Stomach (tissue), 9 donors: Measurements from ENCODE around the gene RPS14. TPM values are rescaled to one million over a fixed set of nuclear protein-coding genes. Genes with fewer than 3 reads are reported as not detected.
A peak's percentile ranks its signal among the peaks of the same experiment; 100 is the strongest.

Experiments used
- DNase-seq, 2 donors: peaks; one replicate each; pipeline versions ENCODE4 v3.0.0 to v3.0.0-alpha.2; 2013 to 2019
- H3K27ac ChIP-seq, 5 donors: fragments of 200-600 bp in 4 of 5; sonication (generic) in 4 of 5; one replicate each; pipeline ENCODE4 v1.5.1; 2013 to 2019; ENCODE audit warnings: mild to moderate bottlenecking in 1 of 5, moderate library complexity in 1 of 5
- H3K27me3 ChIP-seq, 3 donors: fragments of 200-600 bp; sonication (generic); one replicate each; pipeline ENCODE4 v1.5.1; 2017 to 2019; ENCODE audit warnings: mixed run types in 1 of 3
- H3K36me3 ChIP-seq, 4 donors: fragments of 200-600 bp; sonication (generic); 1 replicate in 3 of 4; 2 replicates in 1 of 4; pipeline ENCODE4 v1.5.1; 2016 to 2019
- H3K4me1 ChIP-seq, 4 donors: fragments of 200-600 bp; sonication (generic); one replicate each; pipeline ENCODE4 v1.5.1; 2016 to 2019
- H3K4me3 ChIP-seq, 4 donors: fragments of 200-600 bp; sonication (generic) in 3 of 4; one replicate each; pipeline ENCODE4 v1.5.1; 2016 to 2019; ENCODE audit warnings: mild to moderate bottlenecking in 1 of 4
- H3K9me3 ChIP-seq, 4 donors: fragments of 200-600 bp; sonication (generic); one replicate each; pipeline ENCODE4 v1.5.1; 2016 to 2019
- EP300 ChIP-seq: sonication (generic); formaldehyde crosslinking; IDR thresholded peaks from one replicate; pipeline ENCODE4 v1.6.1; 2017; ENCODE audit warnings: antibody characterized with exemption
- POLR2A ChIP-seq, 4 donors: fragments of 450-650 bp; IDR thresholded peaks; one replicate each; pipeline ENCODE4 v1.6.1; 2016; ENCODE audit warnings: antibody characterized with exemption in 4 of 4, control low read depth in 2 of 4, mild to moderate bottlenecking in 1 of 4, moderate library complexity in 1 of 4
- POLR2AphosphoS5 ChIP-seq, 3 donors: sonication (generic); formaldehyde crosslinking; IDR thresholded peaks; one replicate each; pipeline ENCODE4 v1.6.1; 2016; ENCODE audit warnings: antibody characterized with exemption in 3 of 3
- WGBS, 5 donors: extraction: QIAGEN DNeasy Blood & Tissue Kit in 3 of 5; methylation state at CpG; one replicate each; pipeline versions ENCODE4 v1.1.5 to v1.1.7; 2013 to 2018; 5-methylcytosine and 5-hydroxymethylcytosine counted together
- intact Hi-C: fragments of 100-400 bp; cut with DNase I; formaldehyde crosslinking; loops from one replicate; pipeline ENCODE4 v1.15.1; 2023; ENCODE audit warnings: low total_unique reads
- polyA plus RNA-seq, 3 donors: library from polyadenylated mRNA; stranded (reverse); fragments of 200-250 nt; gene quantifications; one replicate each; pipeline ENCODE4 v1.2.3, GENCODE V29; 2013
- total RNA-seq, 5 donors: library from RNA; depleted of rRNA; stranded (reverse); fragments of >200 nt; gene quantifications; one replicate each; pipeline versions ENCODE4 v1.1.0 to v1.2.3, GENCODE V29; 2014 to 2016
- TF ChIP-seq, protein P1 (sequence below), 7 experiments: fragments of 450-650 bp in 4 of 7; fragments of 200-600 bp in 3 of 7; sonication (generic) in 3 of 7; IDR thresholded peaks; one replicate each; pipeline ENCODE4 v1.5.1; 2016 to 2019; ENCODE audit warnings: antibody characterized with exemption in 7 of 7, control low read depth in 2 of 7, mild to moderate bottlenecking in 1 of 7
- donor health status: healthy with polysubstance abuse.
- donor health status: Bipolar disorder and iron deficiency.
- donor health status: healthy.

The RPS14 gene
- total and polyA plus RNA-seq, 8 donors: 899 to 6,427 (median 3,570) TPM

GRCh38 chr5:150410524-150411244, 38.9 kb downstream of the RPS14 start:
- peak overlapping the region; percentile 83 to 96 (median 86) for H3K27ac ChIP-seq
- H3K27me3 ChIP-seq: no peaks in the 10 kb centered on the region
- H3K36me3 ChIP-seq: peaks cover 8 to 34% (median 15%) of the 10 kb centered on the region in 4 donors
- intact Hi-C loops: no loop called here
- WGBS, 5 donors: 11 to 16% (median 13%) methylated on average over 4 of the region's 4 CpGs
- peaks cover 17 to 55% (median 36%) of the 10 kb centered on the region in 4 donors for H3K4me1 ChIP-seq
- TF ChIP-seq EP300 (no peak), POLR2AphosphoS5 (IDR thresholded peaks at IDR 0.05) (peak in 2 of 3 donors; percentile 2 to 82), POLR2A (IDR thresholded peaks at IDR 0.05) (no peak)
- TF ChIP-seq, protein P1, sequence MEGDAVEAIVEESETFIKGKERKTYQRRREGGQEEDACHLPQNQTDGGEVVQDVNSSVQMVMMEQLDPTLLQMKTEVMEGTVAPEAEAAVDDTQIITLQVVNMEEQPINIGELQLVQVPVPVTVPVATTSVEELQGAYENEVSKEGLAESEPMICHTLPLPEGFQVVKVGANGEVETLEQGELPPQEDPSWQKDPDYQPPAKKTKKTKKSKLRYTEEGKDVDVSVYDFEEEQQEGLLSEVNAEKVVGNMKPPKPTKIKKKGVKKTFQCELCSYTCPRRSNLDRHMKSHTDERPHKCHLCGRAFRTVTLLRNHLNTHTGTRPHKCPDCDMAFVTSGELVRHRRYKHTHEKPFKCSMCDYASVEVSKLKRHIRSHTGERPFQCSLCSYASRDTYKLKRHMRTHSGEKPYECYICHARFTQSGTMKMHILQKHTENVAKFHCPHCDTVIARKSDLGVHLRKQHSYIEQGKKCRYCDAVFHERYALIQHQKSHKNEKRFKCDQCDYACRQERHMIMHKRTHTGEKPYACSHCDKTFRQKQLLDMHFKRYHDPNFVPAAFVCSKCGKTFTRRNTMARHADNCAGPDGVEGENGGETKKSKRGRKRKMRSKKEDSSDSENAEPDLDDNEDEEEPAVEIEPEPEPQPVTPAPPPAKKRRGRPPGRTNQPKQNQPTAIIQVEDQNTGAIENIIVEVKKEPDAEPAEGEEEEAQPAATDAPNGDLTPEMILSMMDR (IDR thresholded peaks at IDR 0.05): no peak
- H3K9me3 ChIP-seq: no peaks in the 10 kb centered on the region
- peak overlapping the region; percentile 46 to 57 (median 52) for H3K4me3 ChIP-seq
- peak; percentile 79 to 95 for DNase-seq

- peak in 2 of 3 donors; percentile 64 to 66 for TF ChIP-seq POLR2AphosphoS5 (IDR thresholded peaks at IDR 0.05)
- no peak for TF ChIP-seq EP300
- TF ChIP-seq, protein P1 (IDR thresholded peaks at IDR 0.05): no peak
- TF ChIP-seq POLR2A (IDR thresholded peaks at IDR 0.05): no peak
- DNase-seq: peak; percentile 85 to 95
- 5 to 11% (median 7%) methylated on average over 15 of the region's 15 CpGs for WGBS, 5 donors
- intact Hi-C loops: no loop called here
- H3K4me3 ChIP-seq: peak overlapping the region; percentile 46 to 57 (median 52)
- peaks cover 17 to 55% (median 38%) of the 10 kb centered on the region in 4 donors for H3K4me1 ChIP-seq
- H3K27me3 ChIP-seq: no peaks in the 10 kb centered on the region
- H3K36me3 ChIP-seq: peaks cover 16 to 42% (median 23%) of the 10 kb centered on the region in 4 donors
- peak overlapping the region; percentile 61 to 96 (median 86) for H3K27ac ChIP-seq
- H3K9me3 ChIP-seq: no peaks in the 10 kb centered on the region
Measured at GRCh38 chr5:150409638-150410523, 39.7 kb downstream of the RPS14 start.

- TF ChIP-seq EP300 (no peak), POLR2A (IDR thresholded peaks at IDR 0.05) (no peak), POLR2AphosphoS5 (IDR thresholded peaks at IDR 0.05) (no peak)
- TF ChIP-seq, protein P1 (IDR thresholded peaks at IDR 0.05): no peak
- WGBS, 5 donors: 86 to 94% (median 91%) methylated on average over 8 of the region's 8 CpGs
- Histone ChIP-seq H3K27me3 (no peaks in the 10 kb centered on the region), H3K27ac (peak overlapping the region in 4 of 5 donors; percentile 83 to 96 (median 88)), H3K4me1 (peaks cover 13 to 50% (median 36%) of the 10 kb centered on the region in 4 donors), H3K36me3 (peaks cover 24 to 57% (median 37%) of the 10 kb centered on the region in 4 donors), H3K4me3 (peak overlapping the region in 1 of 4 donors; percentile 57), H3K9me3 (no peaks in the 10 kb centered on the region)
- intact Hi-C loops: no loop called here
- DNase-seq: no peak
Measured at GRCh38 chr5:150408231-150408943, 41.2 kb downstream of the RPS14 start.
